OCI-LY7 (cell line): Measurements from ENCODE around the gene UPF2. TPM values are rescaled to one million over a fixed set of nuclear protein-coding genes. Genes with fewer than 3 reads are reported as not detected.

Experiments
- BruUV-seq: library from RNA; stranded (reverse); fragments of 400-500 nt; replicated peaks from 2 replicates; lab custom pipeline; 2021; lab: Mats Ljungman, UMichigan
- CTCF ChIA-PET: fragments of 300-600 bp; sonication (Branson Sonifier 250); formaldehyde crosslinking; loops from one replicate; lab custom pipeline; 2022; ENCODE audit warnings: antibody characterized with exemption; ENCODE audit not compliant: unreplicated experiment; lab: Charles Lee
- POLR2A ChIA-PET: fragments of 300-600 bp; sonication (Branson Sonifier 250); formaldehyde crosslinking; loops from one replicate; lab custom pipeline; 2022; ENCODE audit warnings: antibody characterized with exemption; lab: Charles Lee
- DNase-seq: peaks from one replicate; pipeline ENCODE4 v3.0.0-alpha.2; 2015; ENCODE audit warnings: low spot score
- H2AFZ ChIP-seq: fragments of 200-600 bp; sonication (generic), shearing (Covaris generic); 2 replicates; pipeline ENCODE4 v1.6.1; 2014; ENCODE audit warnings: mild to moderate bottlenecking, antibody characterized with exemption, low read length, moderate library complexity
- H3K27ac ChIP-seq: fragments of 200-600 bp; sonication (generic); 2 replicates; pipeline ENCODE4 v1.5.1; 2014; ENCODE audit warnings: mixed run types, low read depth, mild to moderate bottlenecking, moderate library complexity, low read length, inconsistent platforms; ENCODE audit not compliant: poor library complexity, severe bottlenecking
- H3K36me3 ChIP-seq: fragments of 200-600 bp; sonication (generic); 2 replicates; pipeline ENCODE4 v1.6.1; 2014; ENCODE audit warnings: mild to moderate bottlenecking, antibody characterized with exemption, low read length, moderate library complexity, mixed read lengths; ENCODE audit not compliant: insufficient read depth
- H3K4me1 ChIP-seq: fragments of 200-600 bp; sonication (generic); 2 replicates; pipeline ENCODE4 v1.5.1; 2014; ENCODE audit warnings: mild to moderate bottlenecking, low read length; ENCODE audit not compliant: insufficient read depth, poor library complexity, severe bottlenecking
- H3K4me2 ChIP-seq: fragments of 200-600 bp; sonication (generic); 2 replicates; pipeline ENCODE4 v1.6.1; 2014; ENCODE audit warnings: mild to moderate bottlenecking, low read length
- H3K4me3 ChIP-seq: fragments of 200-600 bp; sonication (generic); 2 replicates; pipeline ENCODE4 v1.5.1; 2014; ENCODE audit warnings: mild to moderate bottlenecking, low read depth, low read length; ENCODE audit not compliant: poor library complexity, severe bottlenecking
- H3K79me2 ChIP-seq: fragments of 200-600 bp; sonication (generic); 2 replicates; pipeline ENCODE4 v1.6.1; 2016; ENCODE audit warnings: low read depth, mild to moderate bottlenecking, low read length, moderate library complexity, mixed read lengths; ENCODE audit not compliant: insufficient read depth
- H3K9me2 ChIP-seq: fragments of 200-600 bp; sonication (generic); 2 replicates; pipeline ENCODE4 v1.6.1; 2016; ENCODE audit warnings: mild to moderate bottlenecking, low read length, mixed read lengths; ENCODE audit not compliant: insufficient read depth
- H3K9me3 ChIP-seq: fragments of 200-600 bp; sonication (generic); 2 replicates; pipeline ENCODE4 v1.6.1; 2014; ENCODE audit warnings: mild to moderate bottlenecking, mixed run types, low read length, mixed read lengths
- H4K20me1 ChIP-seq: fragments of 200-600 bp; sonication (generic); 2 replicates; pipeline ENCODE4 v1.6.1; 2014; ENCODE audit warnings: mild to moderate bottlenecking, antibody characterized with exemption, low read length, moderate library complexity, mixed read lengths; ENCODE audit not compliant: insufficient read depth
- CTCF ChIP-seq: fragments of 200-600 bp; sonication (generic); conservative IDR thresholded peaks from 2 replicates; pipeline ENCODE4 v1.5.1; 2014; ENCODE audit warnings: mild to moderate bottlenecking, antibody characterized with exemption, low read length, moderate library complexity, mixed read lengths
- EZH2phosphoT487 ChIP-seq: fragments of 200-600 bp; sonication (generic); IDR thresholded peaks from 2 replicates; pipeline ENCODE4 v1.6.1; 2018; ENCODE audit warnings: low read depth, borderline replicate concordance, mild to moderate bottlenecking, mixed run types, antibody characterized with exemption, low read length, moderate library complexity, mixed read lengths
- intact Hi-C: fragments of 100-400 bp; cut with micrococcal nuclease; formaldehyde crosslinking; loops from one replicate; pipeline ENCODE4 v1.10.0; 2022; ENCODE audit not compliant: unreplicated experiment
- total RNA-seq, 2 experiments: library from RNA; depleted of rRNA in 1 of 2; stranded (reverse); fragments of >200 nt in 1 of 2; shearing (Covaris generic) in 1 of 2; gene quantifications; 2 replicates each; pipeline ENCODE4 v1.2.3, GENCODE V29; 2014 to 2022

The UPF2 gene
- total RNA-seq, 2 experiments from 2014 or later: 24.8 to 46.8 TPM

- CTCF ChIA-PET: interaction anchor here (1.4 kb wide), 1 partner anchor 13 kb away, joined by 6 read pairs; no protein-coding TSS in a partner anchor
- Histone ChIP-seq H3K4me3 (peak overlapping the region; percentile 44), H3K79me2 (no peaks in the 10 kb centered on the region), H3K9me2 (no peaks in the 10 kb centered on the region), H4K20me1 (no peaks in the 10 kb centered on the region), H3K9me3 (no peaks in the 10 kb centered on the region), H2AFZ (peak overlapping the region; percentile 80), H3K4me1 (peaks cover 26% of the 10 kb centered on the region), H3K27ac (peak overlapping the region; percentile 42), H3K4me2 (peak overlapping the region; percentile 60), H3K36me3 (no peaks in the 10 kb centered on the region)
- no peak for DNase-seq
- POLR2A ChIA-PET: interaction anchor here (0.6 to 1.9 kb wide), 10 partner anchors 10 to 1676 kb away, joined by 3 to 12 read pairs (median 3); partner anchors contain the start of gene UPF2
- no TSS peak for BruUV-seq
- intact Hi-C loops: loop anchor here (10.0 kb wide), 1 partner anchor 281 kb away; the partner anchor contains the start of gene CAMK1D
- TF ChIP-seq EZH2phosphoT487 (no peak), CTCF (no peak)
Observed at GRCh38 chr10:12063483-12063818, 20.8 kb upstream of the UPF2 start.

- Histone ChIP-seq H3K4me1 (peaks cover 21% of the 10 kb centered on the region), H3K79me2 (no peaks in the 10 kb centered on the region), H3K27ac (peak overlapping the region; percentile 42), H3K4me3 (peak overlapping the region; percentile 44), H3K36me3 (no peaks in the 10 kb centered on the region), H3K9me3 (no peaks in the 10 kb centered on the region), H3K4me2 (peak overlapping the region; percentile 60), H3K9me2 (no peaks in the 10 kb centered on the region), H4K20me1 (no peaks in the 10 kb centered on the region), H2AFZ (peak overlapping the region; percentile 80)
- ChIA-PET POLR2A (interaction anchor here (0.5 to 1.9 kb wide), 10 partner anchors 10 to 1676 kb away, joined by 3 to 12 read pairs (median 3); partner anchors contain the start of gene UPF2), CTCF (interaction anchor here (1.4 kb wide), 1 partner anchor 12 kb away, joined by 6 read pairs; no protein-coding TSS in a partner anchor)
- DNase-seq: peak; percentile 52
- TF ChIP-seq EZH2phosphoT487: no peak
- no peak for TF ChIP-seq CTCF
- intact Hi-C loops: loop anchor here (10.0 kb wide), 1 partner anchor 282 kb away; the partner anchor contains the start of gene CAMK1D
- BruUV-seq: no TSS peak
Observed at GRCh38 chr10:12062754-12063482, 20.3 kb upstream of the UPF2 start.

- TF ChIP-seq EZH2phosphoT487 (no peak), CTCF (no peak)
- Histone ChIP-seq H3K9me2 (no peaks in the 10 kb centered on the region), H3K79me2 (no peaks in the 10 kb centered on the region), H3K36me3 (no peaks in the 10 kb centered on the region), H3K9me3 (no peaks in the 10 kb centered on the region), H3K4me1 (peaks cover 19% of the 10 kb centered on the region), H3K4me3 (no peak overlapping the region), H3K27ac (no peak overlapping the region), H4K20me1 (no peaks in the 10 kb centered on the region), H2AFZ (no peak overlapping the region), H3K4me2 (no peak overlapping the region)
- DNase-seq: no peak
- POLR2A ChIA-PET: interaction anchor here (0.8 to 1.7 kb wide), 3 partner anchors 10 to 18 kb away, joined by 4 to 6 read pairs (median 4); partner anchors contain the start of gene UPF2
- CTCF ChIA-PET: no interaction called here
- BruUV-seq: no TSS peak
- intact Hi-C loops: loop anchor here (10.0 kb wide), 1 partner anchor 284 kb away; the partner anchor contains the start of gene CAMK1D
Observed at GRCh38 chr10:12061124-12061523, 18.5 kb upstream of the UPF2 start.
